Inflammatory macrophage treated with lipopolysaccharide for 1 hour (primary cell): ENCODE results near the gene COP1.
"Not testable (repeated sequence)": the region's sequence is repeated elsewhere in the genome, so short reads cannot be mapped to it uniquely, and the experiment has no call there.

ENCODE experiments used
- DNase-seq, 2 donors: peaks; one replicate each; pipeline ENCODE4 v3.0.0-alpha.2; 2020 to 2022

COP1 gene

GRCh38 chr1:176029609-176030008 is 177.5 kb downstream of the COP1 start:
- no peak for DNase-seq

GRCh38 chr1:176029155-176029554 is 177.9 kb downstream of the COP1 start:
- no peak for DNase-seq

GRCh38 chr1:176027934-176028333 is 179.2 kb downstream of the COP1 start:
- not testable (repeated sequence) for DNase-seq

- no peak for DNase-seq
These were observed 184.5 kb downstream of the COP1 start for GRCh38 chr1:176022574-176022973.

- peak in 1 of 2 donors; percentile 2 for DNase-seq
These were observed 189.4 kb downstream of the COP1 start for GRCh38 chr1:176017722-176018121.

GRCh38 chr1:176009951-176010350 is 197.1 kb downstream of the COP1 start:
- DNase-seq: no peak

- DNase-seq: not testable (repeated sequence)
These were observed 199.2 kb downstream of the COP1 start for GRCh38 chr1:176007756-176008389.

GRCh38 chr1:175994660-175995059 is 212.4 kb downstream of the COP1 start:
- DNase-seq: not testable (repeated sequence)

GRCh38 chr1:175992825-175993224 is 214.3 kb downstream of the COP1 start:
- DNase-seq: not testable (repeated sequence)

GRCh38 chr1:175992202-175992601 is 214.9 kb downstream of the COP1 start:
- DNase-seq: not testable (repeated sequence)

GRCh38 chr1:175984813-175985212 is 222.3 kb downstream of the COP1 start:
- DNase-seq: no peak

GRCh38 chr1:175984057-175984812 is 222.9 kb downstream of the COP1 start:
- no peak for DNase-seq

GRCh38 chr1:175983363-175983762 is 223.7 kb downstream of the COP1 start:
- DNase-seq: not testable (repeated sequence)

GRCh38 chr1:175981128-175981527 is 226.0 kb downstream of the COP1 start:
- no peak for DNase-seq

- no peak for DNase-seq
These were observed 228.2 kb downstream of the COP1 start for GRCh38 chr1:175978926-175979325.

- no peak for DNase-seq
These were observed 228.6 kb downstream of the COP1 start for GRCh38 chr1:175978476-175978875.

GRCh38 chr1:175976865-175977642 is 230.0 kb downstream of the COP1 start:
- no peak for DNase-seq

GRCh38 chr1:175969231-175969630 is 237.9 kb downstream of the COP1 start:
- DNase-seq: no peak

- DNase-seq: no peak
These were observed 238.5 kb downstream of the COP1 start for GRCh38 chr1:175968486-175969172.

GRCh38 chr1:175963740-175964139 is 243.3 kb downstream of the COP1 start:
- no peak for DNase-seq

GRCh38 chr1:175960169-175960568 is 246.9 kb downstream of the COP1 start:
- no peak for DNase-seq

- no peak for DNase-seq
These were observed 255.5 kb downstream of the COP1 start for GRCh38 chr1:175951627-175952026.

- DNase-seq: no peak
These were observed 259.3 kb downstream of the COP1 start for GRCh38 chr1:175947771-175948170.
